Measurements from ENCODE around the gene LHFPL6.

Gene LHFPL6

GRCh38 chr13:39596685-39597084, 6.3 kb downstream of the LHFPL6 start:
- DNase-seq (ENCODE audit: low read depth, low spot score): no peak
- H3K27ac ChIP-seq: no peak overlapping the region

DNA sequence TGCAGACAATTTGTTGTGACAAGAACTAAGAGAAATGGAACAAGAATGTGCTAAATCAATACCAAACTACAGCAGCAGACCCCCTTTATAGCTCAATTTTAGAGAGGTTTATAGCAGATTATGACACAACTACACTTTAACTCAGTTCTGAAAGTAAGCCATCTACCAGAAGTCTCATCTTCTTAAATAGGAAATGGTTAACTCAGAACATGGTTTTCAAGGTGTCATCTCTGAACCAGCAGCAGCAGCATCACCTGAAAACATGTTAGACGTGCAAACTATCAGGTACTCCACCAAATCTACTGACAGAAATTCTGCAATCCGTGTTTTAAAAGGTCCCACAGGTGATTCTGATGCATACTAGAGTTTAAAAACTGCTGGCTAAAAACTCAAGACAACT, 6.8 kb downstream of the LHFPL6 start:
- H3K27ac ChIP-seq: no peak overlapping the region
- no peak for DNase-seq (ENCODE audit: low read depth, low spot score)

- H3K27ac ChIP-seq: no peak overlapping the region
- no peak for DNase-seq (ENCODE audit: low read depth, low spot score)
Measured at GRCh38 chr13:39590466-39591036, 12.4 kb downstream of the LHFPL6 start.

GRCh38 chr13:39588384-39588783, 14.6 kb downstream of the LHFPL6 start:
- H3K27ac ChIP-seq: no peak overlapping the region
- no peak for DNase-seq (ENCODE audit: low read depth, low spot score)

DNA sequence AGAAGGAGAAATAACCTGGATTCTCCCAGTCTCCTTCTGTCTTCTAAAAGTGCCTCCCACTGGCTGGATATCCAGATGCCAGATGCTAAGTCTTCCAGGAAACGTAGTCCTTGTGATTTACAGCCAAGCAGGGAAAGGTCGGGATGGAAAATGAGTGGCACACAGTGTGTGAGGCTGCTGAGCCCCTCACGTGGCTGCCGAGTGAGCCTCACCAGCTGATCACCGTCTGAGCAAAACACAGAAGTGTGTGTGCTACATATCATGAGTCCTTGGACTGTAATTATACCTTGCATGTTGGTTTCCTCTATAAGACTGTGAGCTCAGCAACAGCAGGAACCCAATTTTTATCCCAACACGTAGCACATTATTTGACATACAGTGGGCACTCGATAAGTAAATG, 15.1 kb downstream of the LHFPL6 start:
- H3K27ac ChIP-seq: no peak overlapping the region
- DNase-seq (ENCODE audit: low read depth, low spot score): no peak

DNA sequence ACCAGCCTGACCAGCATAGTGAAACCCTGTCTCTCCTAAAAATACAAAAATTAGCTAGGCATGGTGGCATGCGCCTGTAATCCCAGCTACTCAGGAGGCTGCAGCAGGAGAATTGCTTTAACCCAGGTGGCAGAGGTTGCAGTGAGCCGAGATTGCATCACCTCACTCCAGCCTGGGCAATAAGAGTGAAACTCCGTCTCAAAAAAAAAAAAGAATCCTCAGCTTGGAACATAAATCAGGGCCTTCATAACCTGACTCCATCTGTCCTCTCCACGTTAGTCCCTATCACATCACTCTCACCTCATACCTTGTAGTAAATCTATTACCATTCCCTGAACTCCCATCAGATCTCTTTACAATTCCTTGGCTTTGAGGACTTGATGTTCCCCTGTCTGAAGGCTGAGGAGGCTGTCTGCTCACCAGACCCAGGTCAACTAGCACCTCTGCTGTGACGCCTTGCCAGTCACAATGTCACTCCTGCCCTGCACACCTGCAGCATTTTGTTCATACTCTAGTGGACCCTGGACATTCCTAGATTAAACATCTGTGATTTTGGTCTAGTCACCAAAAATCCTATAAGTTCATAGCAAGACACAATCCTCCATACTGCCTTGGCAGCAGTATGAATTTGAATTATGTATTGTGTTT, 15.9 kb downstream of the LHFPL6 start:
- H3K27ac ChIP-seq: no peak overlapping the region
- no peak for DNase-seq (ENCODE audit: low read depth, low spot score)

- H3K27ac ChIP-seq: no peak overlapping the region
- DNase-seq (ENCODE audit: low read depth, low spot score): no peak
Measured at GRCh38 chr13:39586151-39586550, 16.8 kb downstream of the LHFPL6 start.

DNA sequence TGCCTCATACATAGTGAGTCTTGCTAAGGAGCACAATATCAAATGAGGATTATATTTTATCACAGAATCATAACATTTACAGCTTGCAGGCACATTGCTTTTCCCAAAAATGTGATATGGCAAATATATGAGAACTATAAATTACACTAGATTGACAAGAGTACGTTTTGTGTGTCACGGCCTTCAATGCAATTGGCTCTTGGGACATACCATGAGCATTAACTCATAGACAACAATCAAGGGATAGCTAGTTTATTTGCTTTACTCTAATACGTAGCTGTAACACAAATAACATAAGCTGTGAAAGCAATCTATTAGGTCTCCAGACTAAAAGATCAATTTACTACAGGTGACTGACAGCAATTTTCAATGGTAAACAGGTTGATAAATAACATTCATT, 17.8 kb downstream of the LHFPL6 start:
- no peak for DNase-seq (ENCODE audit: low read depth, low spot score)
- no peak overlapping the region for H3K27ac ChIP-seq

GRCh38 chr13:39580881-39581575, 22.0 kb downstream of the LHFPL6 start:
- DNase-seq (ENCODE audit: low read depth, low spot score): no peak
- H3K27ac ChIP-seq: no peak overlapping the region

DNA sequence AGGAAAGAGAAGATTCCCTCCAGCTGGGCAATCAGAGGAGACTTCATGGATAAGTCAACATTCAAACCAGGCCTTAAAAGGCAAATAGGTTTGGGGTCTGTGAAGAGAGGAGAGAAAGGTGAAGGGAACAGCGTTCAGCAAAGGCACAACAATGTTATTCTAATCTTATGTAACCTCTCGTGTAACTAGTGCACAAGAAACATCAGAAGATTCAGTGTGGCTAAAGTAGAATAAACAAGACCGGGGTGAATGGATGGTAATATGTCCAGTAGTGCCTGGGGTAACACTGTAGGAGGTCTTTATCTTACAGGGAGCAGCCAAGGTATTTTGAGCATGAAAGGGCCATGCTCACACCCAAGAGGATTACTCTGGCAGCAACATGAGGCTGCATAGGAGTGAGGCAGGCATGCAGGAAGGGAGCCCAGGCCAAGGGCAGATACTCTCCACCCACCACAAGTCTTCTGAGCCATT, 24.1 kb downstream of the LHFPL6 start:
- no peak for DNase-seq (ENCODE audit: low read depth, low spot score)
- H3K27ac ChIP-seq: no peak overlapping the region

GRCh38 chr13:39577838-39578491, 25.0 kb downstream of the LHFPL6 start:
- no peak for DNase-seq (ENCODE audit: low read depth, low spot score)
- H3K27ac ChIP-seq: no peak overlapping the region

- no peak overlapping the region for H3K27ac ChIP-seq
- DNase-seq (ENCODE audit: low read depth, low spot score): no peak
Measured at GRCh38 chr13:39577203-39577602, 25.8 kb downstream of the LHFPL6 start.

- no peak overlapping the region for H3K27ac ChIP-seq
- no peak for DNase-seq (ENCODE audit: low read depth, low spot score)
Measured at GRCh38 chr13:39575641-39576238, 27.3 kb downstream of the LHFPL6 start.

GRCh38 chr13:39571502-39572092, 31.4 kb downstream of the LHFPL6 start:
- DNase-seq (ENCODE audit: low read depth, low spot score): no peak

GRCh38 chr13:39567569-39567968, 35.4 kb downstream of the LHFPL6 start:
- DNase-seq (ENCODE audit: low read depth, low spot score): no peak
- no peak overlapping the region for H3K27ac ChIP-seq

More at GRCh38 chr13:39571502-39572092, 31.4 kb downstream of the LHFPL6 start:
- no peak overlapping the region for H3K27ac ChIP-seq

- peak overlapping the region; percentile 87 for H3K27ac ChIP-seq
- DNase-seq (ENCODE audit: low read depth, low spot score): peak; percentile 8
Measured at GRCh38 chr13:39566216-39566869, 36.6 kb downstream of the LHFPL6 start.

- DNase-seq (ENCODE audit: low read depth, low spot score): peak; percentile 36
Measured at GRCh38 chr13:39565036-39565949, 37.7 kb downstream of the LHFPL6 start.

GRCh38 chr13:39563470-39563735, 39.6 kb downstream of the LHFPL6 start:
- H3K27ac ChIP-seq: peak overlapping the region; percentile 87
- DNase-seq (ENCODE audit: low read depth, low spot score): no peak

More at GRCh38 chr13:39565036-39565949, 37.7 kb downstream of the LHFPL6 start:
- H3K27ac ChIP-seq: peak overlapping the region; percentile 87

DNA sequence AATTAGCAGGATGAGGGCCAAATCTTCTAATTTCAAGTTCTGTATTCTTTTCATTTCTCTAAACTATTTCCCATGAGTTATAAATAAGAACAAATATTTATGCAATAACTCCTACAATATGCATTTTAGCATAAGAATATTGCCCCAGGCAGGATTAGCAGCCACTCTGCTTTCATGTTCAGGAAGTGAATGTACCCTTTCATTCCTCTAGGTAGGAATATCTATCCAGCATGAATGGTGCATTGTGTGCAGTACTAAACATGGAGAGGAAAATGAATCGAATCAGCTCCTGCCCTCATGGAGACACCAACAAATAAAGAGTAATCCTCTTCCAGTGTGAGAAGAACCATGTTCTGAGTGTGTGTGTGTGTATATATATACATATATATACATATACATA, 41.0 kb downstream of the LHFPL6 start:
- no peak for DNase-seq (ENCODE audit: low read depth, low spot score)
- H3K27ac ChIP-seq: peak overlapping the region; percentile 21

All from epithelial cell of prostate (primary cell).